SIG-M5 (cell line): ENCODE data around the gene THADA.

ENCODE experiments used
- DNase-seq: peaks from one replicate; lab custom pipeline; 2025; lab: John Stamatoyannopoulos, UW

THADA gene

GRCh38 chr2:43323857-43324256, 272.0 kb downstream of the THADA start:
- DNase-seq = no peak

GRCh38 chr2:43321446-43321845, 274.4 kb downstream of the THADA start:
- no peak for DNase-seq

- no peak for DNase-seq
These were observed 276.3 kb downstream of the THADA start for GRCh38 chr2:43319541-43319940.

GRCh38 chr2:43318791-43319190, 277.0 kb downstream of the THADA start:
- DNase-seq = no peak

- no peak for DNase-seq
These were observed 278.2 kb downstream of the THADA start for GRCh38 chr2:43317680-43318079.

GRCh38 chr2:43317194-43317593, 278.6 kb downstream of the THADA start:
- no peak for DNase-seq

GRCh38 chr2:43315482-43315881, 280.4 kb downstream of the THADA start:
- no peak for DNase-seq

- DNase-seq = no peak
These were observed 281.4 kb downstream of the THADA start for GRCh38 chr2:43314299-43314927.

GRCh38 chr2:43313642-43314017, 282.2 kb downstream of the THADA start:
- DNase-seq = no peak

GRCh38 chr2:43312755-43313641, 282.8 kb downstream of the THADA start:
- no peak for DNase-seq

- no peak for DNase-seq
These were observed 284.6 kb downstream of the THADA start for GRCh38 chr2:43311276-43311675.

- DNase-seq = no peak
These were observed 285.9 kb downstream of the THADA start for GRCh38 chr2:43309935-43310334.

- DNase-seq = no peak
These were observed 287.9 kb downstream of the THADA start for GRCh38 chr2:43307973-43308372.

GRCh38 chr2:43307046-43307445, 288.8 kb downstream of the THADA start:
- no peak for DNase-seq

GRCh38 chr2:43306197-43306596, 289.6 kb downstream of the THADA start:
- no peak for DNase-seq

- DNase-seq = peak; percentile 50
These were observed 290.3 kb downstream of the THADA start for GRCh38 chr2:43305517-43305916.

- no peak for DNase-seq
These were observed 290.8 kb downstream of the THADA start for GRCh38 chr2:43305012-43305411.

- DNase-seq = no peak
These were observed 291.9 kb downstream of the THADA start for GRCh38 chr2:43303889-43304288.

GRCh38 chr2:43302961-43303494, 292.8 kb downstream of the THADA start:
- DNase-seq = no peak

GRCh38 chr2:43302182-43302960, 293.5 kb downstream of the THADA start:
- DNase-seq = no peak

- DNase-seq = no peak
These were observed 294.9 kb downstream of the THADA start for GRCh38 chr2:43300781-43301583.

GRCh38 chr2:43300222-43300621, 295.6 kb downstream of the THADA start:
- no peak for DNase-seq
